IPS-15b (cell line): ENCODE results near the gene GGT1.
"Not testable (repeated sequence)": the region's sequence is repeated elsewhere in the genome, so short reads cannot be mapped to it uniquely, and the experiment has no call there.

Experiments used
- H3K27me3 ChIP-seq: one replicate; pipeline ENCODE4 v1.6.1; 2013; ENCODE audit warnings: low read length; ENCODE audit not compliant: control insufficient read depth, insufficient read depth
- H3K36me3 ChIP-seq: one replicate; pipeline ENCODE4 v1.6.1; 2013; ENCODE audit warnings: low read length; ENCODE audit not compliant: control insufficient read depth, insufficient read depth
- H3K4me1 ChIP-seq: one replicate; pipeline ENCODE4 v1.6.1; 2013; ENCODE audit warnings: mild to moderate bottlenecking, low read length; ENCODE audit not compliant: control insufficient read depth, insufficient read depth
- H3K4me3 ChIP-seq: one replicate; pipeline ENCODE4 v1.5.1; 2013; ENCODE audit warnings: low read depth, low read length
- H3K9ac ChIP-seq: one replicate; pipeline ENCODE4 v1.6.1; 2013; ENCODE audit warnings: low read depth, mild to moderate bottlenecking, low read length
- H3K9me3 ChIP-seq: one replicate; pipeline ENCODE4 v1.6.1; 2013; ENCODE audit warnings: mild to moderate bottlenecking, low read length; ENCODE audit not compliant: control insufficient read depth, insufficient read depth

The GGT1 gene

GRCh38 chr22:24606340-24606739 is 3.3 kb downstream of the GGT1 start:
- not testable (repeated sequence) for H3K9ac ChIP-seq

GRCh38 chr22:24607429-24607983 is 4.5 kb downstream of the GGT1 start:
- not testable (repeated sequence) for H3K27me3 ChIP-seq, H3K9me3 ChIP-seq, H3K4me3 ChIP-seq, H3K9ac ChIP-seq, H3K4me1 ChIP-seq, H3K36me3 ChIP-seq

More at GRCh38 chr22:24606340-24606739, 3.3 kb downstream of the GGT1 start:
- H3K9me3 ChIP-seq, H3K4me1 ChIP-seq, H3K4me3 ChIP-seq, H3K36me3 ChIP-seq, H3K27me3 ChIP-seq: not testable (repeated sequence)

- not testable (repeated sequence) for H3K27me3 ChIP-seq, H3K36me3 ChIP-seq, H3K4me1 ChIP-seq, H3K4me3 ChIP-seq, H3K9me3 ChIP-seq, H3K9ac ChIP-seq
Measured at GRCh38 chr22:24608327-24608726, 5.3 kb downstream of the GGT1 start.

- not testable (repeated sequence) for H3K27me3 ChIP-seq, H3K4me1 ChIP-seq, H3K9me3 ChIP-seq, H3K36me3 ChIP-seq, H3K4me3 ChIP-seq, H3K9ac ChIP-seq
Measured at GRCh38 chr22:24609888-24610287, 6.9 kb downstream of the GGT1 start.

DNA sequence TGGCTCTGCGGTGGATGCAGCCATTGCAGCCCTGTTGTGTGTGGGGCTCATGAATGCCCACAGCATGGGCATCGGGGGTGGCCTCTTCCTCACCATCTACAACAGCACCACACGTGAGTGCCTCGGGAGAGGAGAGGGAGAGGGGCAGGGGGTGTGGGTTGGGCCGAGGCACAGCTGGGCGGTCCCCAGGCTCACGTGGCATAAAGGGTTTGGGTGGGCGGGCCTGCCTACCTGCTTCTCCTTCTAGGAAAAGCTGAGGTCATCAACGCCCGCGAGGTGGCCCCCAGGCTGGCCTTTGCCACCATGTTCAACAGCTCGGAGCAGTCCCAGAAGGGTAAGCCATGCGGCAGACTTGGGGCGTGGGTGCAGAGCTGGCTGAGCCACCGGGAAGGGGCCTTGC is 11.8 kb downstream of the GGT1 start:
- not testable (repeated sequence) for H3K4me3 ChIP-seq, H3K27me3 ChIP-seq, H3K9me3 ChIP-seq, H3K36me3 ChIP-seq, H3K4me1 ChIP-seq, H3K9ac ChIP-seq

DNA sequence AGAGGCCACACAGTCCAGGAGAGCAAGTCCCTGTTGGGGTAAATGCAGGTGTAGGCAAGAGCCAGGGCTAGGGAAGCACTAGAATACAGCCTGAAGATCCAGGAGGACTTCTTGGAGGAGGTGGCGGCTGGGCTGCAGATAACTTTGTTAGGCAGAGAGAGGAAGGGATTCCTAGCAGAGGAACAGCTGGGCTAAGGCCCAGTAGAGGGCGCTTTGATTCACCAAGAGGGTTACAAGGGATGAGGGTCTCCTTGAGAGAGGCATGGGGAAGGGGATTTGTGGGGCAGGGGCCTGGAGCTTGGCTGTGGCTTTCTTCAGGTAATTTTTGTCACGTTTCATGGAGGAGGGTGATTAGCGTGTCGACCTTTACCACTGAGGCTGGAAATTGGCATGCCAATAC is 18.3 kb downstream of the GGT1 start:
- not testable (repeated sequence) for H3K9ac ChIP-seq, H3K4me1 ChIP-seq, H3K27me3 ChIP-seq, H3K4me3 ChIP-seq, H3K9me3 ChIP-seq, H3K36me3 ChIP-seq

DNA sequence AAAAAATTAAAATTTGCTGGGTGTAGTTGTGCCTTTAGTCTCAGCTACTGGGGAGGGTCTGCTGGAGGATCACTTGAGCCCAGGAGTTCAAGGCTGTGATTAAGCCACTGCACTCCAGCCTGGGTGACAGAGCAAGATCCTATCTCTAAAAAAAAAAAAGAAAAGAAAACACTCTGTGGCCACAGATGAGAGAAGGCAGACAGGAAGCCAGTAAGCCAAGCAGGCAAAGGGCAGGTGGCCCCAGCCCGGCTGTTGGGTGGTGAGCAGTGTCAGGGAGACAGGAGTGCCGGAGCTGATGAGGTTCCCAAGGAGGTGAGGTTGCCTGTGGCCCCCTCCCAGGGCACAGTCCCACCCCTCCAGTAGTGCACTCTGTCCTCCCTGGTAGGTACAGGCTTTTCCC is 19.6 kb downstream of the GGT1 start:
- not testable (repeated sequence) for H3K4me3 ChIP-seq, H3K9me3 ChIP-seq, H3K27me3 ChIP-seq, H3K36me3 ChIP-seq, H3K4me1 ChIP-seq, H3K9ac ChIP-seq

GRCh38 chr22:24627911-24628310 is 24.9 kb downstream of the GGT1 start:
- H3K9me3 ChIP-seq, H3K36me3 ChIP-seq, H3K27me3 ChIP-seq, H3K4me3 ChIP-seq, H3K4me1 ChIP-seq, H3K9ac ChIP-seq: not testable (repeated sequence)

- H3K36me3 ChIP-seq, H3K9me3 ChIP-seq, H3K27me3 ChIP-seq, H3K9ac ChIP-seq, H3K4me3 ChIP-seq, H3K4me1 ChIP-seq: not testable (repeated sequence)
Measured at GRCh38 chr22:24629069-24629468, 26.1 kb downstream of the GGT1 start.

DNA sequence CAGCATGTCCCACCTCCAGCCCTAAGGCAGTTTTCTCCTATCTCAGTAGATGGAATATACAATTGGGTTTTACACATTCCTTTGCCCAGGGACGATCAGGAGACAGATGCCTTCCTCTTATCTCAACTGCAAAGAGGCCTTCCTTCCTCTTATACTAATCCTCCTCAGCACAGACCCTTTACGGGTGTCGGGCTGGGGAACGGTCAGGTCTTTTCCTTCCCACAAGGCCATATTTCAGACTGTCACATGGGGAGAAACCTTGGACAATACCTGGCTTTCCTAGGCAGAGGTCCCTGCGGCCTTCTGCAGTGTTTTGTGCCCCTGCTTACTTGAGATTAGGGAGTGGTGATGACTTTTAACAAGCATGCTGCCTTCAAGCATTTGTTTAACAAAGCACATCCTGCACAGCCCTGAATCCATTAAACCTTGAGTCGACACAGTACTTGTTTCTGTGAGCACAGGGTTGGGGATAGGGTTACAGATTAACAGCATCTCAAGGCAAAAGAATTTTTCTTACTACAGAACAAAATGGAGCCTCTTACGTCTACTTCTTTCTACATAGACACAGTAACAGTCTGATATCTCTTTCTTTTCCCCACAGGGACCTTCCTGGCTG is 27.9 kb downstream of the GGT1 start:
- not testable (repeated sequence) for H3K4me3 ChIP-seq, H3K4me1 ChIP-seq, H3K36me3 ChIP-seq, H3K27me3 ChIP-seq, H3K9me3 ChIP-seq, H3K9ac ChIP-seq

DNA sequence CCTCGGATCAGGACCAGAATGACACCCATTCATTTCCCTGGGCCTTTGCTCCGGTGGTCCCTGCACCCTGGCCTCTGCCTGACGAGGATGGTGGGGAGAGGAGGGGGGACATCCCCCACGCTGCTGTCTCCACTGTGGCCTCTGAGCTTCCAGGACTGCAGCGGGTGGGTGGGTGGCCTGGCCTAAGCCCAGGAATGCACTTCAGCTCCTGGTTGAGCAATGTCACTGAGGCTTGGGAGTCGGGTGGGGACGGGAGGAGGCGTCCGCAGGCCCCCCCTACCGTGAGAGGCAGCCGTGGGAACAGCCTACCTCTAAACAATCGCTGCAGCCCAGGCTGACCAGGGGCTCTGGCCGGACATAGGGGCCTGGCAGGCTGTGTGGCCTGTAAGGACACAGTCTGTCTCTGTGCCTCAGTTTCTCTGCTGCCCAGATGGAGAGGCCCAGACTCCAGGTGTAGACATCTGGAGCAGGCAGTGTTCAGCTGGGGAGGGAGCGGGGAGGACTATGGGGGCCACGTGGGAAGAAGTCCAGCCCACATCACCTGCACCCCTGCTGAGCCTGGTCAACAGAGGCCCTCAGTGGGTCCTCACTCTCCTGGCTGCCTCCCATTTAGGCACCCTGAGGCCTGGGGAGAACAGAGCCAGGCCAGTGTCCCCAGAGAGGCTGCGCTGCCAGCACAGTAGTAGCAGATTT is 28.6 kb downstream of the GGT1 start:
- H3K9ac ChIP-seq, H3K4me3 ChIP-seq, H3K9me3 ChIP-seq, H3K36me3 ChIP-seq, H3K4me1 ChIP-seq, H3K27me3 ChIP-seq: not testable (repeated sequence)

- not testable (repeated sequence) for H3K4me3 ChIP-seq, H3K27me3 ChIP-seq, H3K9me3 ChIP-seq, H3K4me1 ChIP-seq, H3K36me3 ChIP-seq, H3K9ac ChIP-seq
Measured at GRCh38 chr22:24632642-24633041, 29.6 kb downstream of the GGT1 start.
